ENCODE data around the gene PTCHD1. TPM values are rescaled to one million over a fixed set of nuclear protein-coding genes. Genes with fewer than 3 reads are reported as not detected.
A peak's percentile ranks its signal among the peaks of the same experiment; 100 is the strongest.

The PTCHD1 gene
- total RNA-seq, 1 experiment from 2014 or later, result 0.53 TPM

- no peak for DNase-seq (ENCODE audit: low read depth)
Measured at GRCh38 chrX:23344904-23345271, 10.2 kb downstream of the PTCHD1 start.

- DNase-seq (ENCODE audit: low read depth), result no peak
Measured at GRCh38 chrX:23356189-23356588, 21.5 kb downstream of the PTCHD1 start.

- no peak for DNase-seq (ENCODE audit: low read depth)
Measured at GRCh38 chrX:23364416-23364815, 29.8 kb downstream of the PTCHD1 start.

GRCh38 chrX:23365541-23365940 lies 30.9 kb downstream of the PTCHD1 start:
- DNase-seq (ENCODE audit: low read depth), result no peak

GRCh38 chrX:23366914-23367313 lies 32.3 kb downstream of the PTCHD1 start:
- no peak for DNase-seq (ENCODE audit: low read depth)

GRCh38 chrX:23369027-23369426 lies 34.4 kb downstream of the PTCHD1 start:
- DNase-seq (ENCODE audit: low read depth), result no peak

- DNase-seq (ENCODE audit: low read depth), result no peak
Measured at GRCh38 chrX:23372220-23372902, 37.7 kb downstream of the PTCHD1 start.

- peak; percentile 82 for DNase-seq (ENCODE audit: low read depth)
Measured at GRCh38 chrX:23373129-23373804, 38.6 kb downstream of the PTCHD1 start.

GRCh38 chrX:23374291-23374690 lies 39.6 kb downstream of the PTCHD1 start:
- peak; percentile 13 for DNase-seq (ENCODE audit: low read depth)

GRCh38 chrX:23376581-23376980 lies 41.9 kb downstream of the PTCHD1 start:
- no peak for DNase-seq (ENCODE audit: low read depth)

GRCh38 chrX:23380581-23380980 lies 45.9 kb downstream of the PTCHD1 start:
- no peak for DNase-seq (ENCODE audit: low read depth)

- DNase-seq (ENCODE audit: low read depth), result no peak
Measured at GRCh38 chrX:23381099-23382087, 46.7 kb downstream of the PTCHD1 start.

- no peak for DNase-seq (ENCODE audit: low read depth)
Measured at GRCh38 chrX:23382572-23382971, 47.9 kb downstream of the PTCHD1 start.

GRCh38 chrX:23383411-23383810 lies 48.8 kb downstream of the PTCHD1 start:
- peak; percentile 52 for DNase-seq (ENCODE audit: low read depth)

- no peak for DNase-seq (ENCODE audit: low read depth)
Measured at GRCh38 chrX:23385242-23385641, 50.6 kb downstream of the PTCHD1 start.

- DNase-seq (ENCODE audit: low read depth), result no peak
Measured at GRCh38 chrX:23386260-23386659, 51.6 kb downstream of the PTCHD1 start.

- no peak for DNase-seq (ENCODE audit: low read depth)
Measured at GRCh38 chrX:23386726-23387125, 52.1 kb downstream of the PTCHD1 start.

- DNase-seq (ENCODE audit: low read depth), result no peak
Measured at GRCh38 chrX:23387550-23388184, 53.0 kb downstream of the PTCHD1 start.

- no peak for DNase-seq (ENCODE audit: low read depth)
Measured at GRCh38 chrX:23389196-23389792, 54.6 kb downstream of the PTCHD1 start.

GRCh38 chrX:23390979-23391378 lies 56.3 kb downstream of the PTCHD1 start:
- DNase-seq (ENCODE audit: low read depth), result no peak

- DNase-seq (ENCODE audit: low read depth), result no peak
Measured at GRCh38 chrX:23392195-23392594, 57.5 kb downstream of the PTCHD1 start.
